ENCODE data around the gene RNF14. TPM values are rescaled to one million over a fixed set of nuclear protein-coding genes. Genes with fewer than 3 reads are reported as not detected.
A peak's percentile ranks its signal among the peaks of the same experiment; 100 is the strongest.
"Not testable (repeated sequence)": the region's sequence is repeated elsewhere in the genome, so short reads cannot be mapped to it uniquely, and the experiment has no call there.

RNF14 gene
- polyA plus RNA-seq, 6 donors from 2014 or later: 19.8 to 38.6 (median 34.6) TPM

DNA sequence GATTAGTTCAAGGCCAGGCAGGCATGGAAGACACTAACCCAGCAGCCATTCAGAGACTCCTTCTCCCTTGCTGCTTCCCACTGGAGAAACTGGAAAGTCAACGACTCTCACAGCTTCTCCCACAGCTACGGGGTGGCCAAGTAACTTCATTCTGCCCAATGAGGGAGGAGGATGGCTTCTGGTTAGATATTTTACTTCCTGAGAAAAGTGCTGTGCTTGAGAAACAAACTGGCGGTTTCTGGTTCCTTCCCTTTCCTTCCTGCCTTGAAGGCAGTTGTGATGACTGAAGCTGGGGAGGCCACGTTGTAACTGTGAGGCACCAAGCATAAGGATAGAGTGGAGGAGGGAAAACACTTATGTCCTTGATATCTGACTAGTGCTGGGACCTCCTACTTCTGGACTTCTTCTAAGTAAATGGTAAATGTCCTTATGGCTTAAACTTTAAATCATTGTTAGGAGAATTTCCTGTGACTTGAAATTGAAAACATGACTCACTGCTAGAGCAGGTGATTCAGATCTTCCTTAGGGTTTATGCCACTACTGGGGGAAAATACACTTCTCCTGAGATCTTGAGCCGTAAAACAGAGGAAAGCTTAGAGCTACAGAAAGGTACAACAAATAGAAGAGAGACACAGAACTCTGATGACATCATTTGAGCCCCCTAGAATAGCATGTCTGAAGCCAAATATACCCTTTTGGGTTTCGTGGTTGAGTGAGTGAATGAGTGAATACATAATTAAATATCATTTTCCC is 47.1 kb downstream of the RNF14 start:
- Mint-ChIP-seq H3K36me3 (peaks cover 4 to 8% of the 10 kb centered on the region in 2 donors), H3K27me3 (peaks cover 14 to 44% (median 18%) of the 10 kb centered on the region in 3 donors), H3K27ac (peak overlapping the region in 1 of 6 donors; percentile 85), H3K4me3 (peak overlapping the region in 3 of 8 donors; percentile 0 to 79 (median 66)), H3K4me1 (peaks cover 19 to 57% (median 29%) of the 10 kb centered on the region in 3 donors), H3K9me3 (peaks cover 3 to 8% (median 7%) of the 10 kb centered on the region in 7 donors)
- ATAC-seq (ENCODE audit: low read depth in 2 of 2) (no peak), DNase-seq (no peak)

DNA sequence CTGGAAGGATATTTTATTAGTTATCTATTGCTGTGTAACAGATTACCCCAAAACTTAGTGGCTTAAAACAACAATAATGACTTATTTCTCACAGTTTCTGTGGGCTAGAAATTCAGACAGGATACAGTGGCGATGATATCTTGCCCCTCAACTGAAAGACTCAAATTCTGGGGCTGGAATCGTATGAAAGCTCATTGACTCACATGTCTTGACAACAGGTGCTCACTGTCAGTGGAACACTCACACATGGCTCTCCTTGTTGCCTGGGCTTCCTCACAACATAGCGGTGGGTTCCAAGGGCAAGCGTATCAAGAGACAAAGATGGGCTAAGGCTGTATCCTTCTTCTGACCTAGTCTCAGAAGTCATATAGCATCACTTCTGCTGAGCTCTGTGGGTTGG is 47.7 kb downstream of the RNF14 start:
- DNase-seq (no peak), ATAC-seq (ENCODE audit: low read depth in 2 of 2) (no peak)
- Mint-ChIP-seq H3K4me3 (peak overlapping the region in 1 of 8 donors; percentile 7), H3K4me1 (peaks cover 19 to 56% (median 29%) of the 10 kb centered on the region in 3 donors), H3K36me3 (peaks cover 4 to 8% of the 10 kb centered on the region in 2 donors), H3K27ac (no peak overlapping the region), H3K27me3 (peaks cover 14 to 44% (median 18%) of the 10 kb centered on the region in 3 donors), H3K9me3 (peaks cover 3 to 12% (median 8%) of the 10 kb centered on the region in 7 donors)

DNA sequence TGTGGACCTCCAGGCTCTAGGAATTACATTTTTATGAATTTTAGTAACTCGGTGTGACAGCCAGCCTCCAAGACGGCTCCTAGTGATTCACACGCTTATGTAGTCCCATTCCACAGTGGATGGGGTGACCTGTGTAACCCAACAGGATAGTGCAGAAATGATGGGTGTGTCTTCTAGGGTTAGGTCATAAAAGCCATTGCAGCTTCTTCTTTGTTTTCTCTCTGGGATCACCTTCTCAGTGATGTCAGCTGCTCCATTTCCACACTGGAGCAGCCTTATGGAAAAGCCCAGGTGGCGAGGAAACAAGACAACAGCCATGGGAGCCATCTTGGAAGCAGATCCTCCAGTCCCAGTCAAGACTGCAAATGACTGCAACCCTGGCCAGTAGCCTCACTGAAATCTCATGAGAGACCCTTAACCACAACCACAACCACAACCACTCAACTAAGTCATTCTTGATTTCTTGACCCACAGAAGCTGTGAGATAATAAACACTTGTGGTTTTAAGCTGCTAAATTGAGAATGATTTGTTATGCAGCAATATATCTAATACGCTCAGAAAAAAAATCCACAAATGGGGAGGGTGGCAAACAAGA is 49.0 kb downstream of the RNF14 start:
- Mint-ChIP-seq H3K36me3 (peaks cover 4 to 8% of the 10 kb centered on the region in 2 donors), H3K4me1 (peaks cover 19 to 46% (median 24%) of the 10 kb centered on the region in 3 donors), H3K9me3 (peaks cover 3 to 12% (median 8%) of the 10 kb centered on the region in 7 donors), H3K27ac (no peak overlapping the region), H3K4me3 (no peak overlapping the region), H3K27me3 (peaks cover 22 to 43% (median 30%) of the 10 kb centered on the region in 3 donors)
- no peak for DNase-seq
- ATAC-seq (ENCODE audit: low read depth in 2 of 2): no peak

DNA sequence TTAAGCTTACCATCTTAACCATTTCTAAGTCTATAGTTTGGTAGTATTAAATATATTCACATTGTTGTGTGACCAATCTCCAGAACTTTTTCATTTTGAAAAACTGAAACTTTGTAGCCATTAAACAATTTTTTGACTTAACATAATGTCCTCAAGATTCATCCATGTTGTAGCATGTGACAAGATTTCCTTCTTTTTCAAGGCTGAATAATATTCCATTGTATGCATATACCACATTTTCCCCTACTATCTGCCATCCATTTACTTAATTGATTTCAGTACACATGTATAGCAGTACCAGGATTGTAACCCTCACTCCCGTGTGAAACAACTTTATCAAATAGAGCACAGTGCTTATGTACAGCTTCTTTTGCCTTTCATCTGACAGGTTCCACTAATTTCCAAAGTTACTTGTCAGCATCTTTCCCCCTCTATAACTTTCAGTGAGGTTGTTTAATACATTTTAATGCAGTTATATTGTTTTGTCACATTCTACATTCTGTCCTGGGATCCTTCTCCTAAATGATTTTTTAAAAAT is 51.3 kb downstream of the RNF14 start:
- DNase-seq (no peak), ATAC-seq (ENCODE audit: low read depth in 2 of 2) (no peak)
- peaks cover 3 to 12% (median 8%) of the 10 kb centered on the region in 7 donors for H3K9me3 Mint-ChIP-seq
- H3K27ac Mint-ChIP-seq: no peak overlapping the region
- H3K4me3 Mint-ChIP-seq: no peak overlapping the region
- H3K4me1 Mint-ChIP-seq: peaks cover 23 to 38% (median 29%) of the 10 kb centered on the region in 3 donors
- peaks cover 4 to 8% of the 10 kb centered on the region in 2 donors for H3K36me3 Mint-ChIP-seq
- H3K27me3 Mint-ChIP-seq: peaks cover 22 to 39% (median 30%) of the 10 kb centered on the region in 3 donors

DNA sequence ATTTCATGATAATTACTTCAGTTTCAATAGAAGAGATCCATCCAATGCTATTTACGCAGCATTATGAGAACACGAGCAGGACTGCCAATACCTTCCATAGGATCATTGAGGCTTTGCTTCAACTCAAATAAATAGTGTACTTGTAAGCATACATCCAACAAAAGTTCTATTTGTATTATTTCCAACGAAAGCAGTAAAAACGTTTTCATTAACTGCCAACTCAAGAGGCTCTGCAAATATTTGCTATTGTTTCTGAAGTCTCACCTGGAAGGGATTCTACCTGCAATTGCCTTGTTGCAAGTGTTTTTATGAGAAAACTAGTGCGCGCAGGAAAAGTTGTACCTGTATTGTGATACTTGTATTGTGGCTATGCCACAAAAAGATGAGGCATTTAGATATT is 54.9 kb downstream of the RNF14 start:
- peaks cover 3 to 12% (median 8%) of the 10 kb centered on the region in 7 donors for H3K9me3 Mint-ChIP-seq
- DNase-seq (no peak), ATAC-seq (ENCODE audit: low read depth in 2 of 2) (no peak)
- H3K4me3 Mint-ChIP-seq: peak overlapping the region in 1 of 8 donors; percentile 95
- H3K4me1 Mint-ChIP-seq: peaks cover 5 to 15% (median 11%) of the 10 kb centered on the region in 3 donors
- peaks cover 4 to 8% of the 10 kb centered on the region in 2 donors for H3K36me3 Mint-ChIP-seq
- H3K27ac Mint-ChIP-seq: no peak overlapping the region
- peaks cover 18 to 34% (median 23%) of the 10 kb centered on the region in 3 donors for H3K27me3 Mint-ChIP-seq

DNA sequence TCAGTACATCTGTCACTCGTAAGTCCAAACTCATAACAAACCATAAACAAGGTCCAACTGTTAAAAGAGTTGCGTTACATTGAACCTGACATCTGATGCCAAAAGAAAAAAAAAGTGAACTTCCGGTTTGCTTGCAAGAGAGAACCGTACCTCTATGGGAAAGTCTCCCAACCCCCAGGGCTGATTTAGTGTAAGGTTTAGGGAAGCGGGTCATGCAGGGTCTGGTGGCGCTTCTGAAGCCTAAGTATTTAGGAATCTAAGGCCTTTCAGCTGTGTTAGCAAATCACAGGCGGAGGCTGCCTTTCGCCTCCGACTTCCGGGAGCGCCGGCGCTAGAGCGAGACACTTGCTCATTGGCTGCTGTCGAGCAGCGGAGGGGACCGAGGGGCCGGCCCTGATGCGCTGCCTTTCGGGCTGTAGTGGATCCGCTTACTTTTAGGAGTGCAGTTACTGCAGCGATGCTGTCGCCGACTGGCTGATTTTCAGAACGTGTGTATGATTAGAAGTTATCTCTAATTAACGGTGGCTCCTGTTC is 55.9 kb downstream of the RNF14 start:
- H3K4me1 Mint-ChIP-seq: peaks cover 5 to 15% (median 11%) of the 10 kb centered on the region in 3 donors
- DNase-seq (peak; percentile 70), ATAC-seq (ENCODE audit: low read depth in 2 of 2) (peak; percentile 100)
- peaks cover 3 to 12% (median 8%) of the 10 kb centered on the region in 7 donors for H3K9me3 Mint-ChIP-seq
- H3K36me3 Mint-ChIP-seq: peaks cover 4 to 8% of the 10 kb centered on the region in 2 donors
- peak overlapping the region; percentile 75 to 96 (median 84) for H3K27ac Mint-ChIP-seq
- peak overlapping the region; percentile 77 to 97 (median 90) for H3K4me3 Mint-ChIP-seq
- peaks cover 21 to 37% (median 24%) of the 10 kb centered on the region in 3 donors for H3K27me3 Mint-ChIP-seq

DNA sequence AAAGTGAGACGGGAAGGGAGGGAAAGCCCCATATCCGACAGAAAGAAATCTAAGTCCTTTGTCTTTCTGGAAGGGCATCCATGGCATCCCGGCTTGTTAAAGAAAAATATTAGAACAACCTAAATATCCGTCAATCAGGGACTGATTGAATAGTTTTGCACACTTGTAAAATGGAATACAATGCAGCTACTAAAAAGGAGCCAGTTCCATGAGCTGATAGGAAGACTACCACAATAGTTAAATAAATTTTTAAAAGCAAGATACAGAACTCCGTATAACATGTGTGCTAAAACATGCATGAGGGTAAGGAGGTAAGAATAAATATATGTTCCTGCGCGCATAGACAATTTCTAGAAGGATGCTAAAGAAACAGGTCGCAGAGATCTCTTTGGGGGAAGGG is 56.7 kb downstream of the RNF14 start:
- Mint-ChIP-seq H3K4me3 (peak overlapping the region in 6 of 8 donors; percentile 77 to 97 (median 85)), H3K27ac (peak overlapping the region in 1 of 6 donors; percentile 75), H3K4me1 (peaks cover 5 to 15% (median 11%) of the 10 kb centered on the region in 3 donors), H3K9me3 (peaks cover 0 to 5% (median 2%) of the 10 kb centered on the region in 7 donors), H3K36me3 (peaks cover 0 to 1% of the 10 kb centered on the region in 2 donors), H3K27me3 (peaks cover 25 to 38% (median 29%) of the 10 kb centered on the region in 3 donors)
- no peak for ATAC-seq (ENCODE audit: low read depth in 2 of 2)
- no peak for DNase-seq

DNA sequence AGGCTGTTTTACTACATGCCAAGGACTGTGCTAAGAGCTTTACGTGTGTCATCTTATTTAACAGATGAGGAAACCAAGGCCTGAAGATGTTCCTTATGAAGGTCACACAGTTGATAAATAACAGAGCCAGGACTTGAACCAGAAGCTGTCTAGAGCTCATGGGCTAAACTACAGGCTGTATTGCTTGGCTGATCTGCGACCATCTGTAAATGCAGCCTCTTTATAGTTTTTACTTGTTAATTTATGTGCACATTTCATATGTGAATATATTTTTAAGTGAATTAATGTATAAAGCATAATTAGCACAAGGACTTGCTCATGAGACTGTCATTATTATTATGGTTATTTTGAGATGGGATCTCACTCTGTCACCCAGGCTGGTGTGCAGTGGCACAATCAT is 63.2 kb downstream of the RNF14 start:
- Mint-ChIP-seq H3K27me3 (peaks cover 34 to 70% (median 58%) of the 10 kb centered on the region in 3 donors), H3K4me1 (no peaks in the 10 kb centered on the region), H3K36me3 (peaks cover 0 to 7% of the 10 kb centered on the region in 2 donors), H3K27ac (no peak overlapping the region), H3K9me3 (peaks cover 0 to under 1% (median 0%) of the 10 kb centered on the region in 7 donors), H3K4me3 (no peak overlapping the region)
- no peak for DNase-seq
- no peak for ATAC-seq (ENCODE audit: low read depth in 2 of 2)

DNA sequence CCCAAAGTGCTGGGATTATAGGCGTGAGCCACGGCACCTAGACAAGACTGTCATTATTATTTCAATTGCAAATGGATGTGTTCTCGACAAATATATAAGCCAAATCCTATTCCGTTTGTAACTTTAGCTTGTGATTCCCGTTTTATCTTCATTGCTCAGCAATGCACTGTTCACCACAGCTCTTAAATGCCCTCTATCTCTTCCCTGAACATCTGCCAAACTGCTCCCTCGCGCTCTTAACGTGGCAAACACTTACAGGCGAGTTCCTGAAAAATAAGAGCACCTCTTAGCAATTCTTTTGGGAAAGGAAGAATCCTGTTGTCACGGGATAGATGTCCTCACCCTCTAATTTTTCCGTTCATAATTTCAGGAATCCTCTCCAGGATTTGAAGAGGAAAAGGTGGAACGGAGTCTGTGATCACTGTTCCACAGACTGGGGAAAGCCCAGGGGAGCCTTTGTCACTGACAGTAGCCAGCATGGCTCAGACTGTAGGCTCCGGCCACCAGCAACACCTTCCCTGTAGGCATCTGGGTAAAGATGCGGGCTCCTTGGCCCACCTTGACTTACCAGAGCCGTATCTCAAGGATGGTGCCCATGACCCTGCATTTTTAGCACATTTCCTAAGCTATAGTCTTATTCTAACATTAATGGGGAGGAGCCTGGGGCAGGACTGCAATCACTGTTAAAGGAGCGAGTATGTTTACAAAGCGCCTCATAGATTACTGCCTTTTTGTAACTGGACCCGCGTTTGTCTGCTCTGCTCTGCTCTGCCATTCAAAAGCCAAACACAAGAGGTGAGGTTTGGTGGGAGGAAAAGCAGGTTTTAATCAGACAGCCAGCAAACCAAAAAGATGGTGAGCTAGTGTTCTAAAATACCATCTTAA is 64.1 kb downstream of the RNF14 start:
- DNase-seq: no peak
- Mint-ChIP-seq H3K27ac (peak overlapping the region in 1 of 6 donors; percentile 53), H3K27me3 (peaks cover 41 to 75% (median 67%) of the 10 kb centered on the region in 3 donors), H3K4me3 (no peak overlapping the region), H3K36me3 (peaks cover 0 to 7% of the 10 kb centered on the region in 2 donors), H3K4me1 (no peaks in the 10 kb centered on the region), H3K9me3 (peaks cover 0 to 4% (median 0%) of the 10 kb centered on the region in 7 donors)
- ATAC-seq (ENCODE audit: low read depth in 2 of 2): no peak

DNA sequence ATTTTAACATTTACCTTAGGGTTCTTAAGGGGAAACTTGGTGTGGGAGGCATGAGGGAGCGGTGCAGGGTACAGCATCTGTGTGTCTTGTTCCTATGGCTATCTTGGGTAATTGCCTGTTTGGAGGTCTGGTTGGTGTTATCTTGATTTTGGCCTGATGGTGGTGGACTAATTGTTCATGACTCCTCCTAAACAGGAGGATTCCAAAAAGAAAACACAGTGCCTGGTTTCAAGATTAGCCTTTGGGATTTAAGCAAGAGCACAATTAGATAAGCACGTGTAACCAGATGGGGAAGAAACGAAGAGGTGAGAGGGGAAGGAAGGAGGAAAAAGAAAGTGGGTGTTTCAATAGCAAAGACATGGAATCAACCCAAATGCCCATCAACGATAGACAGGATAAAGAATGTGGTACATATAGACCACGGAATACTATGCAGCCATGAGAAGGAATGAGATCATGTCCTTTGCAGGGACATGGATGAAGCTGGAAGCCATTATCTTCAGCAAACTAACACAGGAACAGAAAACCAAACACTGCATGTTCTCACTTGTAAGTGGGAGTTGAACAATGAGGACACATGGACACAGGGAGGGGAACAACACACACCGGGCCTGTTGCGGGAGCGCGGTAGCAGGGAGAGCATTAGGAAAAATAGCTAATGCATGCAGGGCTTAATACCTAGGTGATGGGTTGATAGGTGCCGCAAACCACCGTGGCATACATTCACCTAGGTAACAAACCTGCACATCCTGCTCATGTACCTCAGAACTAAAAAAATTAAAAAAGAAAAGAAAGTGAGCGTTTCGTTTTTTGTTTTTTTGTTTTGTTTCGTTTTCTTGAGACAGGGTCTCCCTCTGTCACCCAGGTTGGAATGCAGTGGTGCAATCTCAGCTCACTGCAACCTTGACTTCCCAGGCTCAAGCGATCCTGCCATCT is 65.0 kb downstream of the RNF14 start:
- H3K4me1 Mint-ChIP-seq; DNase-seq; ATAC-seq (ENCODE audit: low read depth in 2 of 2); H3K4me3 Mint-ChIP-seq; H3K36me3 Mint-ChIP-seq; H3K9me3 Mint-ChIP-seq: not testable (repeated sequence)
- Mint-ChIP-seq H3K27ac (peak overlapping the region in 1 of 6 donors; percentile 76), H3K27me3 (peaks cover 37 to 69% (median 65%) of the 10 kb centered on the region in 3 donors)

DNA sequence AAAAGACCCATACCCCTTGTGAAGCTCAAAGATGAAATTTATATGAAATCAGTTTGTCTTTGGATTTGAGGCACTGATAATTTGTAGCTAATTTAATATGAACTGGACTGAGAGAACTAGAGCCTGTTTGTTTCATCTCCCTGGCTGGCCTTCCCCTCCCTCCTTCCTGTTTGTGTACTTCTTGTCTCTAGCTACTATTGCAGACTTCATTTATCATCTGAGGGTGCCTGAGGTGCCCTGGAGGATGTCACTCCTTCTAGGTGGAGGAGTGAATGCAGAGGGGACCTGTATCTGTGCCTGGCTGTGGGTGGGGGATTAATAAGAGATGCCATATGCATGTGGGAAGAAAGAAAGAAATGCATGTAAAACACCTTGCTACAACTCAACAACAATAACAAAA is 66.1 kb downstream of the RNF14 start:
- Mint-ChIP-seq H3K27me3 (peaks cover 31 to 63% (median 57%) of the 10 kb centered on the region in 3 donors), H3K27ac (no peak overlapping the region), H3K4me1 (no peaks in the 10 kb centered on the region), H3K9me3 (peaks cover 0 to 4% (median 0%) of the 10 kb centered on the region in 7 donors), H3K4me3 (no peak overlapping the region), H3K36me3 (peaks cover 0 to 7% of the 10 kb centered on the region in 2 donors)
- no peak for DNase-seq
- ATAC-seq (ENCODE audit: low read depth in 2 of 2): no peak

Measured in naive B cell (primary cell).